HG03097 (cell line): ENCODE measurements around the gene HIGD1B.

Experiments
- ATAC-seq: cut with Tn5 transposase; IDR thresholded peaks from one replicate; pipeline ENCODE4 v1.9.1; 2021; ENCODE audit not compliant: unreplicated experiment, low FRiP score

Gene HIGD1B

DNA sequence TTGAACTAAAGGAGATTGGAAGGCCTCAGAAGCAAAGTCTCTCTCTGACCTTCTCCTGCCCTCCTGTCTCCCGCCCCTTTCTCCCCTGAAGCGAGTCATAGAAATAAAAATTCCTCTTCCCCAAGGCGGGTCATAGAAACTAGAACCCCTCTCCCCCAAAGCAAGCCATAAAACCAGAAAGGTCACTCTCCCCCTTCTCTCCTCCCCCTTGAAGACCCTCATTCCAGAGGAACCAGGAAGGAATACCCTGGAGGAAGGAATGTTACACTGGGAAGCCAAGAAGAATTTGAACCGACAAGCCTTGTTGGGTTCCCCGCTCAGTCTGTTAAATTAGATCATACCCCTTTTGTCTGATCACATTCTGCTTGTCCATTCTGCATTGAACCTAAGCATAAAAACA, 14.9 kb upstream of the HIGD1B start:
- ATAC-seq = no peak

GRCh38 chr17:44837196-44837595, 10.5 kb upstream of the HIGD1B start:
- no peak for ATAC-seq

- no peak for ATAC-seq
These were observed 7.4 kb upstream of the HIGD1B start for GRCh38 chr17:44840274-44840673.

DNA sequence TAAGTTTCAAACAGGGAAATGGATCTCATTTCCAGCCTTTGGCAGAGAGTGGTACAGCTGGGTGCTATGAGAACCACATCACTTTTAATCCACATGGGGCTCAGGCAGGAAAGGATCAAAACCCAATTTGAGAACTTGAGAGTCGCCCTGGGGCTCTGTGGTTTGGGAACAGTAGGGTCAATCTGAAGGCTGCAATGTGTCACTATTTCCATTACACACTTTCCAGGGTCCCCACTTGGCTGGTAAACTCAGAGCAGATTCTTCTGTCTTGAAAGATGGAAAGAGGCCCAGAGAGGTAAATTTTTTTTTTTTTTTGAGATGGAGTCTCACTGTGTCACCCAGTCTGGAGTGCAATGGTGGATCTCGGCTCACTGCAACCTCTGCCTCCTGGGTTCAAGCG, 6.7 kb upstream of the HIGD1B start:
- no peak for ATAC-seq

GRCh38 chr17:44842748-44843147, 4.9 kb upstream of the HIGD1B start:
- no peak for ATAC-seq

- no peak for ATAC-seq
These were observed 3.3 kb upstream of the HIGD1B start for GRCh38 chr17:44844390-44844830.

- ATAC-seq = no peak
These were observed 1.5 kb upstream of the HIGD1B start for GRCh38 chr17:44846206-44846605.

DNA sequence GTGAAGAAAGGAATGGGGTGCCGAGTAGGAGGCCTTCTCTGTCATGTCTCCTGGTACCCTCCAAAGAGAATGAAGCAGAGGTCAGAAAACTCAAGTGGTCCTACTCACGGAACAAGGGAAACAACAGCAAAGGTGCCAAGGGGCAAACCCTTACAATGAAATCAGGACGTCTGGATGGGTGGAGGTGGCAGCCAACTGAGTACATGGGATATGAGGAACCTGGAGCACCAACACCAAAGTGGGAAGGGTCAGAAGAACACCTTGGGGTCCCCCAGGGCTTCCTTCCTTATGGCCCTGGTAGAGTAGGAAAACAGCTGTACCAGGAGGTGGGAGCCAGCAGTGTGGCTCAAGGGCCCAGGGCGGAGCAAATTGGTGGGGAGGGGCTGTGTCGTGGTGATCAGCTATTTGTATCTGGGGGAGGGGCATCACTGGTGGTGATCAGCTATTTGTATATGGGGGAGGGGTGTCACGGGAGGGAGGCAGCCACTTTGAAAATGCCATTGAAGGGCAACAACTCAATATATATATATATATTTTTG, 643 bp downstream of the HIGD1B start:
- no peak for ATAC-seq

GRCh38 chr17:44848961-44849489, 1.3 kb downstream of the HIGD1B start:
- no peak for ATAC-seq

DNA sequence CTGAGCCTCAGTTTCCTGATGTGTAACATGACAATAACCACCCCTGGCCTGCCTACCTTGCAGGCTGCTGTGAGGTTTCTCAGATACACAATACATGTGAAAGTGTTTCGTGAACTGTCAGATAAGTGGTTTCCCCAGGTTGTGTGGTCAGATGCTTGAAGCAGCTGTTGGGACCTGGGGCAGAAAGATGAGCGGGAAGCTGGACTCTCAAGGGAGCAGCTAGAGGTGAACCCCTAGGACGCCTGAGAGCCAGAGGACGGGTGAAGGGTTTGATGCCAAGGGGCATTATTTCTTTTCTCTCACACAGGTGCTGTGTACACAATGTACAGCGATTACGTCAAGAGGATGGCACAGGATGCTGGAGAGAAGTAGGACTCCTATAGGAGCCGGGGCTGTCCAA, 2.3 kb downstream of the HIGD1B start:
- no peak for ATAC-seq

- ATAC-seq = no peak
These were observed 2.9 kb downstream of the HIGD1B start for GRCh38 chr17:44850612-44851011.

GRCh38 chr17:44854192-44854591, 6.5 kb downstream of the HIGD1B start:
- no peak for ATAC-seq

DNA sequence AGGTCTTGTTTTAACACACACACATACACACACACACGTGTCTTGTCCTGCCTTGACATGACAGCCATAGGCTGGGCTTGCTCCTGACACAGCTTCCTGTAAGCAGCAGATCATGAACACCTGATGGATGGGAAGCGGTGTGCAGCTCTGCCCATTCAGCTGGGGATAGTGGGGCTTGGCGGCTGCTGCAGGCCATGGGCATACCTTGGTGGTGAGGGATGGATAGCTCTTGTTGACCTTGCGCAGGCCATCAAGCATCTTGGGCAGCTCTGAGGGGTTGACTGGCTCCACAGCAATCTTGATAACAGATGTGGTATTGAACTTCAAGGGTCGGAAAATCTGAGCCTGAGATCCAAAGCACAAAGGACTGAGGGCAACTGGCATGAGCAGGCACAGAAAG, 12.0 kb downstream of the HIGD1B start:
- ATAC-seq = no peak

- no peak for ATAC-seq
These were observed 14.7 kb downstream of the HIGD1B start for GRCh38 chr17:44862278-44862914.

- ATAC-seq = no peak
These were observed 15.6 kb downstream of the HIGD1B start for GRCh38 chr17:44863061-44863918.

DNA sequence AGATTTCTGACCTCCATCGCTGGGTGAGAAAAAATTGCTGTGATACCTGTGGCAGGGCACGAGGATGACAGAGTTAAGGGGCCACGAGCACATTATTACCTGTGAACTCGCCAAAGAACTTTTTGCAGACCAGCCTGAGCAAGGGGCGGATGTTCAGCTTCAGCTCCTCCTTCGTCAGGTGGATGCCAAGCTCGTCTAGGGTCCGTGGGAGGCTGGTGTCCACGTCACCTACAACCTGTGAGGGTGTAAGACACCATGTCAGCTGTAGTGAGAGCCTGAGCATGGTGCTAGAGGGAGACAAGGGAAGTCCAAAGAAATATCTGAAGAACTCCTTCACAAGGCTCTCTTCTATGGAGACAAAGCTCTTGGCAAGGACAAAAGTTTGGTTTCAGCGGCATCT, 17.1 kb downstream of the HIGD1B start:
- no peak for ATAC-seq

GRCh38 chr17:44865231-44865660, 17.6 kb downstream of the HIGD1B start:
- no peak for ATAC-seq

- no peak for ATAC-seq
These were observed 18.2 kb downstream of the HIGD1B start for GRCh38 chr17:44865931-44866330.

- ATAC-seq = no peak
These were observed 20.2 kb downstream of the HIGD1B start for GRCh38 chr17:44867841-44868240.

GRCh38 chr17:44871556-44871955, 23.9 kb downstream of the HIGD1B start:
- no peak for ATAC-seq

- ATAC-seq = no peak
These were observed 24.6 kb downstream of the HIGD1B start for GRCh38 chr17:44872131-44872768.
